ENCODE data around the gene GALNT9. TPM values are rescaled to one million over a fixed set of nuclear protein-coding genes. Genes with fewer than 3 reads are reported as not detected.

Gene GALNT9
- polyA plus RNA-seq, 1 donor from 2014 or later: 13.5 TPM

DNA sequence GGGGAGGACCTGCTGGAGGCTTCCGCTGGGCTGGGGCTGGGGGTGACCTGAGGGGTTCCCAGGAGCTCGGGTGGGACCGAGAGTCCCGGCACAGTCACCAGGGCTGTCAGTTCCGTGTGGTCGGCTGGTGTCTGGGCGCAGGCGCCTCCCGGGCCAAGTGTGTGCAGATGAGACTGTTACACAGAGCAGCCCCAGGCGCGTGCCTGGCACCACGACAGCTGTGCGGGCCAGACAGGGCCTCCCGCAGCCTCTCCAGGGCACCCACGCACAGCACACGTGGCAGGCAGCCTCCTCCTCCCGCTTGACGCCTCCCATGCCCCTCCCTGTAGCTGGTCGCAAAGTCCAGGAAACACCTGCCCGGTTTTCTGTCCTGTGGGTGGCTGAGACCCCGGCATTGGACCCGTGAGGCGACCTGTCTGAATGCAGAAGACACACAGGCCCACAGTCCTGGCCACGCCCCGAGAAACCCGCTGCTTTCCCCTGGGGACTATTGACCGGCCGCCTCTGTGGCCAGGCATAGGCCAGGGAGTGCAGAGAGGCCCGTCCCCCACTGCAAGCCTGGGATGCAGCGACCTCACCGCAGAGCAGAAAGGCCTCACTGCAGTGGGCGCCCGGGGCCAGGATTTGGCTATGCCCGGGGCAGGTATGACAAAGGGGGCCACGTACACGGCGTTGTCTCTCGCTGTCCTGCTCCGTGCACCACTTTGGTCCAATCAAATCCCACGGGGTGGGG is 12.1 kb upstream of the GALNT9 start:
- Histone ChIP-seq H3K4me2 (ENCODE audit: low read length) (no peak overlapping the region), H3K79me2 (replicated peaks; ENCODE audit: insufficient read depth, low read length) (no peaks in the 10 kb centered on the region), H2AFZ (ENCODE audit: low read depth, low read length) (no peak overlapping the region), H3K9ac (ENCODE audit: low read length) (no peak overlapping the region), H3K4me3 (ENCODE audit: low read length) (no peak overlapping the region), H3K36me3 (ENCODE audit: insufficient read depth, low read length) (no peaks in the 10 kb centered on the region), H3K27ac (ENCODE audit: low read length) (no peak overlapping the region), H3K9me2 (ENCODE audit: insufficient read depth, low read length) (no peaks in the 10 kb centered on the region), H3K9me3 (ENCODE audit: low read length) (no peaks in the 10 kb centered on the region), H4K20me1 (ENCODE audit: insufficient read depth) (no peaks in the 10 kb centered on the region), H3K27me3 (ENCODE audit: insufficient read depth, low read depth, low read length) (no peaks in the 10 kb centered on the region), H3F3A (ENCODE audit: insufficient read depth, low read length, poor library complexity, severe bottlenecking) (no peaks in the 10 kb centered on the region)
- TF ChIP-seq, protein P1, sequence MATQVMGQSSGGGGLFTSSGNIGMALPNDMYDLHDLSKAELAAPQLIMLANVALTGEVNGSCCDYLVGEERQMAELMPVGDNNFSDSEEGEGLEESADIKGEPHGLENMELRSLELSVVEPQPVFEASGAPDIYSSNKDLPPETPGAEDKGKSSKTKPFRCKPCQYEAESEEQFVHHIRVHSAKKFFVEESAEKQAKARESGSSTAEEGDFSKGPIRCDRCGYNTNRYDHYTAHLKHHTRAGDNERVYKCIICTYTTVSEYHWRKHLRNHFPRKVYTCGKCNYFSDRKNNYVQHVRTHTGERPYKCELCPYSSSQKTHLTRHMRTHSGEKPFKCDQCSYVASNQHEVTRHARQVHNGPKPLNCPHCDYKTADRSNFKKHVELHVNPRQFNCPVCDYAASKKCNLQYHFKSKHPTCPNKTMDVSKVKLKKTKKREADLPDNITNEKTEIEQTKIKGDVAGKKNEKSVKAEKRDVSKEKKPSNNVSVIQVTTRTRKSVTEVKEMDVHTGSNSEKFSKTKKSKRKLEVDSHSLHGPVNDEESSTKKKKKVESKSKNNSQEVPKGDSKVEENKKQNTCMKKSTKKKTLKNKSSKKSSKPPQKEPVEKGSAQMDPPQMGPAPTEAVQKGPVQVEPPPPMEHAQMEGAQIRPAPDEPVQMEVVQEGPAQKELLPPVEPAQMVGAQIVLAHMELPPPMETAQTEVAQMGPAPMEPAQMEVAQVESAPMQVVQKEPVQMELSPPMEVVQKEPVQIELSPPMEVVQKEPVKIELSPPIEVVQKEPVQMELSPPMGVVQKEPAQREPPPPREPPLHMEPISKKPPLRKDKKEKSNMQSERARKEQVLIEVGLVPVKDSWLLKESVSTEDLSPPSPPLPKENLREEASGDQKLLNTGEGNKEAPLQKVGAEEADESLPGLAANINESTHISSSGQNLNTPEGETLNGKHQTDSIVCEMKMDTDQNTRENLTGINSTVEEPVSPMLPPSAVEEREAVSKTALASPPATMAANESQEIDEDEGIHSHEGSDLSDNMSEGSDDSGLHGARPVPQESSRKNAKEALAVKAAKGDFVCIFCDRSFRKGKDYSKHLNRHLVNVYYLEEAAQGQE (IDR thresholded peaks at IDR 0.05; ENCODE audit: borderline replicate concordance): no peak
- TF ChIP-seq MXI1 (conservative IDR thresholded peaks at IDR 0.05; ENCODE audit: poor library complexity, severe bottlenecking) (no peak), POLR2AphosphoS5 (IDR thresholded peaks at IDR 0.05) (no peak), TAF1 (IDR thresholded peaks at IDR 0.05; ENCODE audit: low read depth) (no peak), SMC3 (conservative IDR thresholded peaks at IDR 0.05; ENCODE audit: poor library complexity) (no peak), RAD21 (conservative IDR thresholded peaks at IDR 0.05) (no peak)

DNA sequence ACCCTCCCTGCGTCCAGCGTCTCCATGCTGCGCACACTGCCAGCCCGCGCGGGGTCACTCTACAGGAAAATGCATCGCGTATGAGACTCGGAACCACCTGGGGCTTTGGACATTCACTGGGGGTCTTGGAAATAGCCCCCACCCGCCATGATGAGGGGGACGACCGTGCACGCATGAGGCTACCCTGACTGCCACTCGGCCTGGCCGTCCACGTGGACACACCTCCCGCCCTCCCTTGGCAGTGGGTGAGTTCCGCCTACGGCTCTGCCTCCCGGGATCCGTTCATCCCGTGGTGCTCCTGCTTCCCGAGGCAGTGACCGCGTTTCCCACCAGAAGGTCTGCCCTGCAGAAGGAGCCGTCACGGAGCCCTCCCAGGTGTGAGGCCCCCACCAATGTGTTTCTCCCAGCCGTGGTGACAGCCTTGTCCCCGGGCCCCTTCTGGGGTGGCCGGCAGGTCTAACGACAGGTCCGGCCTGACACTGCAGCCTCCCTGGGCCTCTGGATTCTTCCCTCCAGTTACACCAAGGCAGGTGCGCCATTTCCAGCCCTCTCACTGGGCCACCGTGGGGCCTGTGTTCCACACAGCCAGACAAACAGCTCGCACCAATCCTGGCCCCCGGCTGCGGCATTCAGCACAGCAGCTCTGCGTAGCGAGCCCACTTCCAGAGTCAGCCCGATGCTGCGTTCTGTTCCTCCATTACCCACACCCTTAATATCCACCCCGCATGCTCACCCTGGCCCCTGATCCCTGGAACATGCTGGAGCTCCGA is 11.1 kb upstream of the GALNT9 start:
- H3K9me2 ChIP-seq (ENCODE audit: insufficient read depth, low read length): no peaks in the 10 kb centered on the region
- TF ChIP-seq, protein P2, sequence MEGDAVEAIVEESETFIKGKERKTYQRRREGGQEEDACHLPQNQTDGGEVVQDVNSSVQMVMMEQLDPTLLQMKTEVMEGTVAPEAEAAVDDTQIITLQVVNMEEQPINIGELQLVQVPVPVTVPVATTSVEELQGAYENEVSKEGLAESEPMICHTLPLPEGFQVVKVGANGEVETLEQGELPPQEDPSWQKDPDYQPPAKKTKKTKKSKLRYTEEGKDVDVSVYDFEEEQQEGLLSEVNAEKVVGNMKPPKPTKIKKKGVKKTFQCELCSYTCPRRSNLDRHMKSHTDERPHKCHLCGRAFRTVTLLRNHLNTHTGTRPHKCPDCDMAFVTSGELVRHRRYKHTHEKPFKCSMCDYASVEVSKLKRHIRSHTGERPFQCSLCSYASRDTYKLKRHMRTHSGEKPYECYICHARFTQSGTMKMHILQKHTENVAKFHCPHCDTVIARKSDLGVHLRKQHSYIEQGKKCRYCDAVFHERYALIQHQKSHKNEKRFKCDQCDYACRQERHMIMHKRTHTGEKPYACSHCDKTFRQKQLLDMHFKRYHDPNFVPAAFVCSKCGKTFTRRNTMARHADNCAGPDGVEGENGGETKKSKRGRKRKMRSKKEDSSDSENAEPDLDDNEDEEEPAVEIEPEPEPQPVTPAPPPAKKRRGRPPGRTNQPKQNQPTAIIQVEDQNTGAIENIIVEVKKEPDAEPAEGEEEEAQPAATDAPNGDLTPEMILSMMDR (IDR thresholded peaks at IDR 0.05; ENCODE audit: poor library complexity, severe bottlenecking): no peak
- TF ChIP-seq EZH2 (IDR thresholded peaks at IDR 0.05; ENCODE audit: borderline replicate concordance, insufficient read depth, low read length, poor library complexity, severe bottlenecking): no peak
- TF ChIP-seq RAD21 (conservative IDR thresholded peaks at IDR 0.05): no peak
- no peak for TF ChIP-seq EP300 (conservative IDR thresholded peaks at IDR 0.05; ENCODE audit: poor library complexity, severe bottlenecking)
- TF ChIP-seq POLR2AphosphoS5 (IDR thresholded peaks at IDR 0.05): no peak
- TF ChIP-seq, protein P1 (IDR thresholded peaks at IDR 0.05; ENCODE audit: borderline replicate concordance): no peak
- TF ChIP-seq TAF1 (IDR thresholded peaks at IDR 0.05; ENCODE audit: low read depth): no peak
- no peak for TF ChIP-seq SMC3 (conservative IDR thresholded peaks at IDR 0.05; ENCODE audit: poor library complexity)
- TF ChIP-seq MXI1 (conservative IDR thresholded peaks at IDR 0.05; ENCODE audit: poor library complexity, severe bottlenecking): no peak
- H3F3A ChIP-seq (ENCODE audit: insufficient read depth, low read length, poor library complexity, severe bottlenecking): no peaks in the 10 kb centered on the region
- no peak overlapping the region for H2AFZ ChIP-seq (ENCODE audit: low read depth, low read length)
- H3K36me3 ChIP-seq (ENCODE audit: insufficient read depth, low read length): no peaks in the 10 kb centered on the region
- H3K9me3 ChIP-seq (ENCODE audit: low read length): no peaks in the 10 kb centered on the region
- no peaks in the 10 kb centered on the region for H3K79me2 ChIP-seq (replicated peaks; ENCODE audit: insufficient read depth, low read length)
- no peak overlapping the region for H3K27ac ChIP-seq (ENCODE audit: low read length)
- H3K4me3 ChIP-seq (ENCODE audit: low read length): no peak overlapping the region
- no peak overlapping the region for H3K9ac ChIP-seq (ENCODE audit: low read length)
- H4K20me1 ChIP-seq (ENCODE audit: insufficient read depth): no peaks in the 10 kb centered on the region
- no peak overlapping the region for H3K4me2 ChIP-seq (ENCODE audit: low read length)
- no peaks in the 10 kb centered on the region for H3K27me3 ChIP-seq (ENCODE audit: insufficient read depth, low read depth, low read length)
